DMS153 treated with DMSO at 0.1 percent for 48 hours (cell line): ENCODE measurements around the gene RND1.
"Not testable (repeated sequence)": the region's sequence is repeated elsewhere in the genome, so short reads cannot be mapped to it uniquely, and the experiment has no call there.

Experiments
- DNase-seq: peaks from one replicate; lab custom pipeline; 2025; ENCODE audit not compliant: unreplicated experiment; lab: John Stamatoyannopoulos, UW

RND1 gene

GRCh38 chr12:48865281-48866051, at the start of gene RND1:
Gene RND1, minus strand, starts transcription at chr12:48865870. Its CDS starts 103 bp downstream, at chr12:48865767.
- DNase-seq, result peak; percentile 91

DNA sequence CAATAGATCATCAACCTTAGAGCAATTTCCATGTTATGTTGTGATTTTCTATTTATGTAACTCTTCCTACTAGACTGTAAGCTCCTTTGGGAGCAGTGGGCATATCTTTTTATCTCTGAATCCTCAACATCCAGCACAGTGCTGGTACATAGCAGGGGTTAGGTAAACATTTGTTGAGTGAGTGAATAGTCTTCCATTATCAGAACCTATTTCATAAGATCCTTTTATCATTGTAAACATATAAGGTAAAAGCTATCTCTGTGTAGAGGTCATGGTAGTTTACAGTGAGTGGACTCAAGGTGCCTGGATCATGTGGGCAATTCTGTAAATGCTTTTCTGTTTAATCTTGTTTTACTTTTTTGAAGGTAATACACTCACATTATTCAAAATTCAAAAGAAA, 44.5 kb upstream of the RND1 start:
- no peak for DNase-seq

DNA sequence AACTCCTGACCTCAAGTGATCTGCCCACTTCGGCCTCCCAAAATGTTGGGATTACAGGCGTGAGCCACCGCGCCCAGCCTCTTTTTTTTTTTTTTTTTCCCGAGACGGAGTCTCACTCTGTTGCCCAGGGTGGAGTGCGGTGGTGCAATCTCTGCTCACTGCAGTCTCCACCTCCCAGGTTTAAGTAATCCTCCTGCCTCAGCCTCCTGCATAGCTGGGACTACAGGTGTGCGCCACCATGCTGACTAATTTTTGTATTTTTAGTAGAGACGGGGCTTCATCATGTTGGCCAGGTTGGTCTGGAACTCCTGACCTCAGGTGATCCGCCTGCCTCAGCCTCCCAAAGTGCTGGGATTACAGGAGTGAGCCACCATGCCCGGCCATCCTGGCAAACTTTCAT, 44.0 kb upstream of the RND1 start:
- not testable (repeated sequence) for DNase-seq

DNA sequence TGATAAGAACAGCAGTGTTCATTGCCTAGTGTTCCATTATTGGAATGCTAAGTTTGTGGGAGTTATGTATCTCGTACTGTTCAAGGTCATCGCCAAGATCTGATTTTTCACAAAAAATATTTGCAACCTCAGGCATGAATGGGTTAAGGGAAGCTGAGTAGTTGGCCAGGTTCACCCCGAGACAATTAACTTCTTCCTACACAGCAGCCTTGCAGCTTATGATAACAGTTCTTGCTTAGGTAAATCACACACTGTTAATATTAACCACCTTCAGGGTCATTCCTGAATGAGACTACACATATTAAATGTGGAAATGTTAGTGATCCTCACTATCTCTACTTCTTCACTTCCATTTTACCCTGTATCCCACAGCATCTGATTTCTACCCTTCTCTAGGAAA, 41.6 kb upstream of the RND1 start:
- no peak for DNase-seq

DNA sequence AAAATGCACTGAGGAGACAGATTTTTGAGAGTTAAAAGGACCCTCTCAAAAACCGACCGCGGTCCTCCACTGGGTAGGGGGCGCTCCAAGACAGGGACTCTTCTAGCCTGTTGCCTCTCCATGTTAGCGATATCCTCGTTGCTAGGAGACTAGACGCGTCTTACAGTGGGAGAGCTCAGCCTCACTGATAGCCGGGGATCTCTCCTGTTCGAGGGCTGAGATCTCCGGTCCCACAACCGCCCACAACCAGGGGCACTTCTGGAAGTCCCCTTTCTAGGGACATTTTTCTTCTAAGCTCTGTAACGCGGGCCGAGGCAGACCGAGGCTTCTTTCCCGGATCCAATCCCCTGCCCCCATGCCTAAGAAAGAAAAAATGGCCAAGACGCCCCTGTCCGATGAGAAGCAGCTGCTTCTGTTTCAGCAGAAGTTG, 38.3 kb upstream of the RND1 start:
- DNase-seq, result peak; percentile 61

DNA sequence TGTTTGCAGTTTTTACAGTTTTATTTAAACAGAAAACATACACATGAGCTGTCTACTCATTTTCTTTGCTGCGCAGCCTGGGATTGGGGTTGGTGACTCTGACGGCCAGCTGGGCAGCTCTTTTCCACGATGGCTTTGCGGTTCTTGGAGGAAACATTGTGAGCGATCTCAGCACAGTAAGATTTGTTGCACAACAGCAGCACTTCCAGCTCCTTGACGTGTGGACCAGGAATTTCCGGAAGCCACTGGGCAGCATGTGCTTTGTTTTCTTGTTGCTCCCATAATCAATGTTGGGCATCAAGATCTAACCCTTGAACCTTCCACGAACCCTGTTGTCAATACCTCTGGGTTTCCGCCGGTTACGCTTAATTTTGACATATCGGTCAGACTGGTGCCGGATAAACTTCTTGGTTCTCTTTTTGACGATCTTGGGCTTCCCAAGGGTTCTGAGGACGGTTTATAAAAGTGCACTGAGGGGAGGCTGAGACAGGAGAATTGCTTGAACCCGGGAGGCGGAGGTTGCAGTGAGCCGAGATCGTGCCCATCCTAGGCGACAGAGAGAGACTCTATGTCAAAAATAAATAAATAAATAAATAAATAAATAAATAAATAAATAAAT, 37.8 kb upstream of the RND1 start:
- no peak for DNase-seq

- no peak for DNase-seq
Measured at GRCh38 chr12:48901278-48901677, 35.6 kb upstream of the RND1 start.

- DNase-seq, result no peak
Measured at GRCh38 chr12:48899651-48900050, 34.0 kb upstream of the RND1 start.

- DNase-seq, result no peak
Measured at GRCh38 chr12:48894271-48894670, 28.6 kb upstream of the RND1 start.

GRCh38 chr12:48890657-48891418, 25.2 kb upstream of the RND1 start:
- DNase-seq, result peak; percentile 54

- no peak for DNase-seq
Measured at GRCh38 chr12:48889679-48890078, 24.0 kb upstream of the RND1 start.

DNA sequence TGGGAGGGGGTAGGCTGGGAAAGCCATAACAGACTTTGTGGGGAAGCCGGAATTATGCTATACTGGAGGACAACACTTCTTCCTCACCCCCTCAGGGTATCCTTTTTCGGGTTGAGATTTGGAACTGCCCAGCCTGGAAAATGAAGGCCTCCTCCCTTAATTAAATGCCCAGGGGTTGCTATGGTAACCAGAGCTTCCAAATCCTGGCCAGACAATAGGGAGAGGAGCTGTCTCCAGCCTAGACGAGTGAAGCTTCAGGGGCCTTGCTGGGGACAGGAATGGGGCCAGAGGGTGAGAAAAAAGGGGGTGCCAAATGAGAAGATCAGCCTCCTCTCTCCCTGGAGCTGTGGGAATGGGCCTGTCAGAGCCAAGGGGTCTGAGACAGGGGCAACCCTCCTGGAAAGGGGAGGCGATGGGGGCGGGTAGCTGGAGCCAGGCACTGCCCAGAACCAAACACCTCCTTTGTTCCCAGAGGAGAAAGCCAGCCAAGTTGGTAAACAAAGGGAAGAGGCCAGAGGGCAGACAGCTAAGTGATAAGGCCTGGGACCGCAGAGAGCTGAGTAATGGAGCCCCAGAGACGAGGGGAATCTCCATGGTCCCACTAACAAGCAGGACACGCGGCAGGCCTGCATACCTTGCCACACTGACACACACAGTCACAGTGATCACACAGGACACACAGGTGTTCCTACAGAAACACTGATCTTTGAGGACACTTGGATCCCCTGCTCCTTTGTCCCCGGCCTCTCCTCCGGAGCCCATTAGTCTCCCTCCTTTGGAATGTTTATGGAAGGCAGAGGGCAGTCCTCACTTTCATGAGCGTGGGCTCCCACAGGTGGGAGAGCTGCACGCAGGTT, 17.9 kb upstream of the RND1 start:
- DNase-seq, result no peak

GRCh38 chr12:48882972-48883304, 17.3 kb upstream of the RND1 start:
- no peak for DNase-seq

DNA sequence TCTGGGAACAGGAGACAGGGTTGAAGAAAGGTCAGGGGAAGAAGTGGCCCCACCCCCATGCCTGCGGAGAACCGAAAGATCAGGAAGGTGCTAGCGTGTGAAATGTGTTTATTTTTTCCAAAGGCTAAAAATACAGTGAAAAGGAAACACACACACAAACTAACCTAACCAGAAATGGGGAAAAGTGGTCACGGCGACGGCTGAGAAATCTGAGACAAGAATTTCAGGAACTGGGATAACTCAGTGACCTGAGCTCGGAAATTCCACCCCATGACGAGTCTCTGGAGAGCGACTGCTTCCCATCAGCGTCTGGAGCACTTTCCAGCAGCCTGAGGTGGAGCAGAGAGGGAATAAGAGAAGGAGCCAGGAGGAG, 16.6 kb upstream of the RND1 start:
- no peak for DNase-seq

GRCh38 chr12:48881686-48882314, 16.1 kb upstream of the RND1 start:
- DNase-seq, result no peak

DNA sequence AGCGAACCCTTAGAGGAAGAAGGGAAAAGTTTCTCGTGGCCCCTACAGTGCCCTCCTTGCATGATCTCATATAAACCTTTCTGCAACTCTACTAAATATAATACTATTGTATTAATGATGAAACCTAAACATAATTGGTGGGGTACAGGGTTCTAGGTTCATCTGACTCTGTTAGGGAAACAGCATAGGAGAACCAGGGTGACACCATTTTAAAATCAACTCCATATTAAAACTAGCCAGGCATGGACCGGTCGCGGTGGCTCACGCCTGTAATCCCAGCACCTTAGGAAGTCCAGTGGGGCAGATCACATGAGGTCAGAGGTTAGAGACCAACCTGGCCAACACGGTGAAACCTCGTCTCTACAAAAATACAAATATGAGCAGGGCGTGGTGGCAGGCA, 15.0 kb upstream of the RND1 start:
- no peak for DNase-seq

- DNase-seq, result no peak
Measured at GRCh38 chr12:48878548-48878947, 12.9 kb upstream of the RND1 start.

DNA sequence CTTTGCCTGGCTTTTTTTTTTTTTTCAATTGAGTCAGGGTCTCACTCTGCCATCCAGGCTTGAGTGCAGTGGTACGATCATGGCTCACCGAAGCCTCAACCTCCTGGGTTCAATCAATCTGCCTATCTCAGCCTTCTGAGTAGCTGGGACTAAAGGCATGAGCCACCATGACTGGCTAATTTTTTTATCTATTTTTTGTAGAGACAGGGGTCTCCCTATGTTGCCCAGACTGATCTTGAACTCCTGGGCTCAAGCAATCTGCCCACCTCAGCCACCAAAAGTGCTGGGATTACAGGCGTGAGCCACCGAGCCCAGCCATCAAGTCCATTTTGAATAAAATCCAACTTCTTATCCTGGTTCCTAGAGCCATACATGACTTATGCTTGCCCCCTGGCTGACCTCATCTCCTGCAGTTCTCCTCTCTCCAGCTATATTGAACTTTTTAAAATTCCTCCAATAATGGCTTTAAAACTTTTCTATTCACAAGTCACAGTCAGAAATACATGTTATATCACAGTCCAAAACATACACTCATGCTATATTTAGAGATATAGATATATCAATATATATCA, 10.4 kb upstream of the RND1 start:
- DNase-seq, result no peak

GRCh38 chr12:48873534-48873933, 7.9 kb upstream of the RND1 start:
- not testable (repeated sequence) for DNase-seq

- no peak for DNase-seq
Measured at GRCh38 chr12:48873096-48873495, 7.4 kb upstream of the RND1 start.
